GM12872 (cell line): ENCODE measurements around the gene INHBC.

Experiments used
- CTCF ChIP-seq: IDR thresholded peaks from 3 replicates; pipeline ENCODE4 v1.5.1; 2011; ENCODE audit warnings: low read depth, mild to moderate bottlenecking, low read length, moderate library complexity; ENCODE audit not compliant: insufficient read depth

Gene INHBC

GRCh38 chr12:57474862-57475261 lies 40.3 kb downstream of the INHBC start:
- TF ChIP-seq CTCF = no peak

GRCh38 chr12:57475271-57476161 lies 40.9 kb downstream of the INHBC start:
- no peak for TF ChIP-seq CTCF

- peak; percentile 77 for TF ChIP-seq CTCF
Measured at GRCh38 chr12:57476162-57476992, 41.8 kb downstream of the INHBC start.

- TF ChIP-seq CTCF = no peak
Measured at GRCh38 chr12:57476993-57477709, 42.6 kb downstream of the INHBC start.

- no peak for TF ChIP-seq CTCF
Measured at GRCh38 chr12:57477710-57478681, 43.4 kb downstream of the INHBC start.

GRCh38 chr12:57479043-57479375 lies 44.4 kb downstream of the INHBC start:
- 0 out of 3 replicates have a peak, but pooled peaks have one; percentile 8 for TF ChIP-seq CTCF
